22Rv1 (cell line): Measurements from ENCODE around the gene PDAP1.

Experiments
- ZFX ChIP-seq: fragments of 450-650 bp; IDR thresholded peaks from 2 replicates; pipeline ENCODE4 v1.6.1; 2017; ENCODE audit warnings: antibody characterized with exemption, borderline replicate concordance
- TF ChIP-seq, protein P1 (sequence below): fragments of 450-650 bp; IDR thresholded peaks from 2 replicates; pipeline ENCODE4 v1.5.1; 2017; ENCODE audit warnings: mild to moderate bottlenecking

DNA sequence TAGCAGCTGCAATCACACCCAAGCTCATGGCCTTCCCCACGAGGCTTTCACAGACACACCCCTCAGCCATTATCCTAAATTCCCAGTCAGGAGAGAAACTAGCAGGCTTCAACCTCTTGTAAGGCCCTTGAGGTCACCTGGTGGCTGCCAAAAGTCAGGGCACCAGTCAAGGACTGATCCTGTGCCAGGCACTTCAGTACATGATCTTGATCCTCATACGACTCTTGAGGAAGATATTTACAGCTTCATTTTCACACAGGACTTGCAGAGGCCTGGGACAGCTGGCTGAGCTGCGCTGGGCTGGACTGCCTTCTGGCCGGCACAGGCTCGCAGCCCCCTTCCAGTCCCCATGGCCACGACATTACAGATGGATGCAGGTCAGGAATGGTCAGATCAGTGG, 8.8 kb downstream of the PDAP1 start:
- TF ChIP-seq, protein P1, sequence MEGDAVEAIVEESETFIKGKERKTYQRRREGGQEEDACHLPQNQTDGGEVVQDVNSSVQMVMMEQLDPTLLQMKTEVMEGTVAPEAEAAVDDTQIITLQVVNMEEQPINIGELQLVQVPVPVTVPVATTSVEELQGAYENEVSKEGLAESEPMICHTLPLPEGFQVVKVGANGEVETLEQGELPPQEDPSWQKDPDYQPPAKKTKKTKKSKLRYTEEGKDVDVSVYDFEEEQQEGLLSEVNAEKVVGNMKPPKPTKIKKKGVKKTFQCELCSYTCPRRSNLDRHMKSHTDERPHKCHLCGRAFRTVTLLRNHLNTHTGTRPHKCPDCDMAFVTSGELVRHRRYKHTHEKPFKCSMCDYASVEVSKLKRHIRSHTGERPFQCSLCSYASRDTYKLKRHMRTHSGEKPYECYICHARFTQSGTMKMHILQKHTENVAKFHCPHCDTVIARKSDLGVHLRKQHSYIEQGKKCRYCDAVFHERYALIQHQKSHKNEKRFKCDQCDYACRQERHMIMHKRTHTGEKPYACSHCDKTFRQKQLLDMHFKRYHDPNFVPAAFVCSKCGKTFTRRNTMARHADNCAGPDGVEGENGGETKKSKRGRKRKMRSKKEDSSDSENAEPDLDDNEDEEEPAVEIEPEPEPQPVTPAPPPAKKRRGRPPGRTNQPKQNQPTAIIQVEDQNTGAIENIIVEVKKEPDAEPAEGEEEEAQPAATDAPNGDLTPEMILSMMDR = no peak
- TF ChIP-seq ZFX = no peak
